ENCODE results near the gene TSNAXIP1.

Gene TSNAXIP1

DNA sequence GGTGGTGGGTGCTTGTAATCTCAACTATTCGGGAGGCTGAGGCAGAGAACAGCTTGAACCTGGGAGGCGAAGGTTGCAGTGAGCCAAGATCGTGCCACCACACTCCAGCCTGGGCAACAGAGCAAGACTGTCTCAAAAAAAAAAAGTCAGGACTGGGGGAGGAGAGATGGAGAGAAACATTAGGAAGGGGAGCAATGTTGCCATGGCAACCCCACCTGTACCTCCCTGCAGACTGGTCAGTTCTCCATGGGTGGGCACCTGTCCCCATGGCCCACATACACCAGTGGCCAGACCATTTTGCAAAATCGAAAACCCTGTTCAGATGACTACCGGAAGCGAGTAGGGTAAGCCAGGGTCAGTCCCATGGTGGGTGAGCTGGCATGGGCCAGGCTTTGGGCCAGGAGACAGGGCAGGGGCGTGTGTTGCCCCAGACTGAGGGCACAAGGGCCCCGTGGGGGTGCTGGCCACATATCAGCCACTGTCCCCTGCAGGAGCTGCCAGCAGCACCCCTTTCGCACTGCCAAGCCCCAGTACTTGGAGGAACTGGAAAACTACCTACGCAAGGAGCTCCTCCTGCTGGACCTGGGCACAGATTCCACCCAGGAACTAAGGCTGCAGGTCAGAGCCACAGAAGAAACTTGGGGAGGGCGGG, 14.0 kb downstream of the TSNAXIP1 start:
- TF ChIP-seq, protein P1, sequence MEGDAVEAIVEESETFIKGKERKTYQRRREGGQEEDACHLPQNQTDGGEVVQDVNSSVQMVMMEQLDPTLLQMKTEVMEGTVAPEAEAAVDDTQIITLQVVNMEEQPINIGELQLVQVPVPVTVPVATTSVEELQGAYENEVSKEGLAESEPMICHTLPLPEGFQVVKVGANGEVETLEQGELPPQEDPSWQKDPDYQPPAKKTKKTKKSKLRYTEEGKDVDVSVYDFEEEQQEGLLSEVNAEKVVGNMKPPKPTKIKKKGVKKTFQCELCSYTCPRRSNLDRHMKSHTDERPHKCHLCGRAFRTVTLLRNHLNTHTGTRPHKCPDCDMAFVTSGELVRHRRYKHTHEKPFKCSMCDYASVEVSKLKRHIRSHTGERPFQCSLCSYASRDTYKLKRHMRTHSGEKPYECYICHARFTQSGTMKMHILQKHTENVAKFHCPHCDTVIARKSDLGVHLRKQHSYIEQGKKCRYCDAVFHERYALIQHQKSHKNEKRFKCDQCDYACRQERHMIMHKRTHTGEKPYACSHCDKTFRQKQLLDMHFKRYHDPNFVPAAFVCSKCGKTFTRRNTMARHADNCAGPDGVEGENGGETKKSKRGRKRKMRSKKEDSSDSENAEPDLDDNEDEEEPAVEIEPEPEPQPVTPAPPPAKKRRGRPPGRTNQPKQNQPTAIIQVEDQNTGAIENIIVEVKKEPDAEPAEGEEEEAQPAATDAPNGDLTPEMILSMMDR (conservative IDR thresholded peaks at IDR 0.05; ENCODE audit: low read length): no peak
- H3K4me3 ChIP-seq (ENCODE audit: low read length): no peak overlapping the region
- no peak for DNase-seq (ENCODE audit: low read depth)

DNA sequence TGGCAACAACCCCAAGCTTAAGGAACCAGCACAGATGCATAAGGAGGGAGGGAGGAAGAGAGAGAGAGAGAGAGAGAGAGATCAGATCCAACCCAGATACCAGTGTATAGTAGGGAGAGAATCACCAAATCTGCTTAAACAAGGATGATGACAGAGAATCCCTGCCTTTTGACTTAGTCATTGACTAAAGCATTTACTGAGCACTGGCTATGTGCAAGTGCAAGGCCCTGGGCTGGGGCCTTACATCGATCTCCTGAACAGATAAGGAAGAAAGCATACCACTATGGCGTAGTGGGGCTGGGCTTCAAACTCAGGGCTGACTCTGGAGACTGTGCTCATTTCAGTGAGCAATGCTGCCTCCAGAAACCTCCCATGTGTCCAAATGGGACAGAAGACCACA, 15.8 kb downstream of the TSNAXIP1 start:
- peak; percentile 43 for DNase-seq (ENCODE audit: low read depth)
- no peak overlapping the region for H3K4me3 ChIP-seq (ENCODE audit: low read length)
- TF ChIP-seq, protein P1 (conservative IDR thresholded peaks at IDR 0.05; ENCODE audit: low read length): no peak

DNA sequence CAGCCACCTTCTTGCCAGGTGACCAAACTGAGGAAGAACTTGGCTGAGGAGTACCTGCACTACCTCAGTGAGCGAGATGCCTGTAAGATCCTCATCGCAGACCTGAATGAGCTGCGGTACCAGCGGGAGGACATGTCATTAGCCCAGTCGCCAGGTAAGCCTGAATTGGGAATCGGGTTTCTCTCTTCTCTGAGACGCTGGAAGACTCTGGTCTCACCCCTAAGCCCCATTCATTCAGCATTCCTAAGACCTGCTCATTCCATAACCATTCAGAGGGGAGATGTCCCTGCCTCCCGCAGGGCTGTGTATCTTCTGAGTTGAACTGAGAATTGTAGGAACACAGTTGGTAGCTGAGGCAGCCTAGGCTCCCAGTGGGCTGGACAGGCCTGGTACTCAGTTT, 18.4 kb downstream of the TSNAXIP1 start:
- DNase-seq (ENCODE audit: low read depth): no peak
- H3K4me3 ChIP-seq (ENCODE audit: low read length): no peak overlapping the region
- TF ChIP-seq, protein P1 (conservative IDR thresholded peaks at IDR 0.05; ENCODE audit: low read length): no peak

DNA sequence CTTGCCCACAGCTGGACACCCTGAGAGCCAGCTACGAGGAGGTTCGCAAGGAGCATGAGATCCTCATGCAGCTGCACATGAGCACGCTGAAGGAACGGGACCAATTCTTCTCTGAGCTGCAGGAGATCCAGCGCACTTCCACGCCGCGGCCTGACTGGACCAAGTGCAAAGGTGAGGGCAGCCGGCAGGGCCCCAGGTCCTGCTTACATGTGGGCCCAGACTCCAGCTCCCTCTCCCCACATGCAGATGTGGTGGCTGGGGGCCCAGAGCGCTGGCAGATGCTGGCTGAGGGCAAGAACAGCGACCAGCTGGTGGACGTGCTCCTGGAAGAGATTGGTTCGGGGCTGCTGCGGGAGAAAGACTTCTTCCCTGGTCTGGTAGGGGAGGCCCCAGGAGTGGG, 19.2 kb downstream of the TSNAXIP1 start:
- TF ChIP-seq, protein P1 (conservative IDR thresholded peaks at IDR 0.05; ENCODE audit: low read length): no peak
- DNase-seq (ENCODE audit: low read depth): no peak
- no peak overlapping the region for H3K4me3 ChIP-seq (ENCODE audit: low read length)

DNA sequence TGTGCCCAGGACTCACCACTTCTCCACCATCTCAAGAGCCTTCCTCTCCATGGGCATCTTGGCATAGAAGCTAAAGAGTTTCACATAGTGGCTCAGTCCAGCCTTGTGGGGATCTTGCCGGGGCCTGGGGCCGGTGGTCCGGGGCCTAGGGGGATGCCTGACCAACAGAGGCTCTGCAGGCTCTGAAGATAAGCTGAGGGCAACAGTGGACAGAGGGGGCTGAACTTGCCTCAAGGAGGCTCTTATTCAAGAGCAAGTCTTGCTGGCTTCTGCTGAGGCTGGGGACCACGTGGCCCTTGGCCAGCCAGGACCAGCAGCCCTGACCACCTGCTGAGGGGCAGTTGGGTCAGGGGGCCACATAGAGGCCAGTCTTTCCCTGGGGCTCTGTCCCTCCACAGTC, 22.0 kb downstream of the TSNAXIP1 start:
- H3K4me3 ChIP-seq (ENCODE audit: low read length): no peak overlapping the region
- DNase-seq (ENCODE audit: low read depth): no peak
- TF ChIP-seq, protein P1 (conservative IDR thresholded peaks at IDR 0.05; ENCODE audit: low read length): no peak

DNA sequence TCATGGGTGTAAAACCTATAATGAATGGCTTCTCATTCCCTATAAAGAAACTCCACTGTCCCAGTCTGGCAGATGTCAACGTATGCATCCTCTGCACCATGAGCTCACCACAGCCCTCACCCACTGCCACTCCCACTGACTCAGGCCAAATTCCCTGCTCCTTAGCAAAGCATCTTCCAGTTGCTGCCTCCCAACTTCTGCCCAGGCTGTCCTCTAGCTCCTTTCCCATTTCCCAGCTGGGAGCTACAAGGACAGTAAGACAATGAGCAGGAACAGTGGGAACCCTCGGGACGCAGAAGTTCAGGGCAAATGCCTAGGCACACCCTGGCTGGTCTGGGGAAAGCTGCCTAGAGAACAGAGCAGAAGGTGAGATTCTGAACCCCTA, 26.3 kb downstream of the TSNAXIP1 start:
- TF ChIP-seq, protein P1 (conservative IDR thresholded peaks at IDR 0.05; ENCODE audit: low read length): no peak
- peak; percentile 71 for DNase-seq (ENCODE audit: low read depth)
- H3K4me3 ChIP-seq (ENCODE audit: low read length): peak overlapping the region; percentile 81

DNA sequence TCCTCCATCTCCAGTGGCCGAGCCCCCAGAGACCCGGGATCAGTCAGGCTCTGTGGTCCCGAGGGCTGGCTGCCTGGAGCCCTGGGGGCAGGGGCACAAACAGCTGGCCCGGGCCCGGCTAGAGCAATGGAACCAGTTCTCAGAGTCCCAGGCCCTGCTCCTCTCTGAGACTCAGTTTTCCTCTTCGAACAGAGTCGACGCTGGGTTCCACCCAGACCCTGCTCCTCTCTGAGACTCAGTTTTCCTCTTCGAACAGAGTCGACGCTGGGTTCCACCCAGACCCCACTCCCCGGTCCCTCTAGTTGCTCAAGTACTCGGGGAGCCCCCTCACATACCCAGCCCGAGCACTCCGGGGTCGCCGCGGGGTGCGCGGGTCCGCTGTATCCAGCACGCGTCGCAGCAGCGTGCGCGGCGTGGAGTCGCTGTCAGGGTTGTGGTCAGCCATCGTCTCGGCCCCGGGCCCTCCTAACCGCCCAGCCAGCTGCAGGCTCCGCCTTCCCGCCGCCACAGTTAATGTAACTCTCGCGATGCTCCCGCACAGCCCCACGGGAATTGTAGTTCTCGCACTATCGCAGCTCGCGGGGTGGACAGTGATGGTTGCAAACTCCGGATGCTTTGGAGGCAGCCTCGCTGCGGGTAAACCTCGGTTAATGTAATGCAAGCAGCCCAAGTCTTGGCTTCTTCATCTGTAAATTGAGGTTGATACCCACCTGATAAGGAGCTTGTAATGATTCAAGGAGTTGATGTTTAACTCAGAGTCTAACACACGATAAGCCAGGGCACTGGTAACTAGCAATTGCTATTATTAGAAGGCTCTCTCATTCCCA, 26.9 kb downstream of the TSNAXIP1 start:
- peak; percentile 82 for DNase-seq (ENCODE audit: low read depth)
- TF ChIP-seq, protein P1 (conservative IDR thresholded peaks at IDR 0.05; ENCODE audit: low read length): no peak
- peak overlapping the region; percentile 81 for H3K4me3 ChIP-seq (ENCODE audit: low read length)

Data from AG10803 (cell line).